ENCODE results near the gene INHBA.

Gene INHBA

GRCh38 chr7:41702635-41703371 lies at the start of gene INHBA:
INHBA (minus strand) TSS chr7:41703090; CDS start chr7:41700374, 2,716 bp downstream.
- no peak for DNase-seq

- no peak for DNase-seq
Measured at GRCh38 chr7:41752615-41753014, 49.7 kb upstream of the INHBA start.

- no peak for DNase-seq
Measured at GRCh38 chr7:41750661-41751540, 48.0 kb upstream of the INHBA start.

DNA sequence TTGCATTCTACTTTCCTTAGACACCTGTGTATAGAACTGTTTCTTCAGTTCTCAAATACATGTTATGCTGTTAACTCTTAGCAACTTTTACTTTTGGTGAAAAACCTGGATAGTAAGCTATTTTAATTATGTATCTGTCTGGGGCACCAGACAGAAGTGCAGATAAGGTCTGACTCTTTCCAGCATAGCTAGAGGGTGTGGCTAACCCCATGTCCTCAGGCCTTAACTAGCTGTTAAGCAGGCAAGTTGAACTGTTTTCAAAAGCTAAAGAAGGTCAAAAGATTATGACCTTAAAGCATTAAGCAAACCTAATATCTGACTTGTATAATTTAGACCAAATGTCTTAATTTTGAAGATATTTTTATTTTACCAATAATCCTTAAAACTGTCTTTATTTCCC lies 45.1 kb upstream of the INHBA start:
- no peak for DNase-seq

GRCh38 chr7:41745451-41745850 lies 42.6 kb upstream of the INHBA start:
- no peak for DNase-seq

DNA sequence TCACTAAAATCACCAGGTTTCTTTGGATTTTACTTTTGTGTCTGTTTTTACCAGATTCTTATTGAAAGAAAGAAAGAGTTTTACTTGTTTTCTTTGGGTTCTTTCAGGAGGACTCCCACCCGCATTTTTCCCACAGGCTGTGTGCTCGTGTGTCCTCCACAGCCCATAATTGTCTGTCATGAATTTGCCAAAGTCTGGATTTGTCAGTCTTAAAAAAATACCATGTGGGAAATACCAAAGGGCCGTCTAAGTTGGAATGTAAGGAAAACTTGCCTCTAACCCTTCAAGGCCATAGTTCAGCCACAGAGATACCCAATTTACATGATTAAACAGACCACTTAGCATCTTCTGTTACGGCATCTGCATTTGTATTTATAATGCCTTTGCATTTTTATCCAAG lies 41.3 kb upstream of the INHBA start:
- no peak for DNase-seq

- DNase-seq: no peak
Measured at GRCh38 chr7:41742401-41743020, 39.6 kb upstream of the INHBA start.

- no peak for DNase-seq
Measured at GRCh38 chr7:41738806-41739205, 35.9 kb upstream of the INHBA start.

DNA sequence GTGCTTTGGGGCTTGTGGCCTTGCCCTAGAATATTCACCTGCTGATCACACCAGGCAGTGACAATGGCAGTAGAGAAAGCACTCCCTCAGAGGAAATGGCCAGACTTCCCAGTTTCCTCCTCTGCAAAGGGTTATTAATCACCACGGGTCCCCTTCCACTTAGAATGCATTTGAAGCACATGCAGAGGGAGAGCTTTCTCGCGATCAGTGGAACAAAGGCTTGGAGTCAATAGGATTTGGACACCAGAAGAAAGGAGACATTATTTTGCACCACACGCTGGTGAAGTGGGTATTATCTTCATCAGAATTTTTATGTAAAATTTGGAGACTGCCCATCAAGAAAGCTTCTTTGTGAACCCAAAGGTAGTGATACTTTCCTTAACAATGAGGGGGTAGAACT lies 35.4 kb upstream of the INHBA start:
- DNase-seq: no peak

DNA sequence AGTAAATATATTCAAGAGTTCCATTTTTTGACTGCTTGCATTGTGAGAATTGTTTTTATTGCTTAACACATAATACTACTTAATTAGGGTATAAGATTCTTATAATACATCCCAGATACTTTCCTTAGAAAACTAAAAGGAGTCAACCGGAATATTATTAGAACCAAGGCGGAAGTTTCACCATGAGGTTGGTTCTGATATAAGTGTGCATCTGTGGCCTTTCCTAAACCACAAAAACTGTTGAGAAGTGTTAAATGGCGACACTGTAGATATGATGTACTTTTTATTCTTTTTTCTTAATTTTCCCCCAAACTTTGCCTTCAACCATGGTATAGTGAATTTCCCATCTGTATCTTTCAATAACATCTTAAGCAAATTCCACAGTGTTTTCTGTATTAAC lies 32.3 kb upstream of the INHBA start:
- DNase-seq: no peak

DNA sequence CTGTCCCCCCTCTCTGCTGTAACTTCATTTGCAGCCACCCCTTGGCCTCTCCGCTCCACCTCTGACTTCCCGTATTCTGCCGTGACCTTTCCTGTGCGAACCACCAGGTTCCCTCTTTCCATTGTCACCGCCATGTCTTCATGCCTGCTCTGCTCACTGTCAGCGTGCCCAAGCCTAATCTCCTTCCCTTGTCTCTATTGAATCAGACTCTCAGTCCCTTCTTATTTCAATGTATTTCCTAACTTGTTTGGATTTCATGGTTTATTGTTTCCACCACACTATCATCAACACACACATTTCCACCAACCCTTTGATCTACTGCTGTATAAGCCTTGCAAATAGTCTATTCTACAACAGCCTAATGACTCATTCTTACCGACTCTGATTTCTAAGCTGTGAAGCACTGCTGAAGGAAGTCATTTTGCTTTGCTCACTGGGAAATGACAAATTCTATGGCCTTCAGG lies 30.0 kb upstream of the INHBA start:
- peak in 1 of 2 donors; percentile 24 for DNase-seq

- DNase-seq: no peak
Measured at GRCh38 chr7:41732436-41732785, 29.5 kb upstream of the INHBA start.

DNA sequence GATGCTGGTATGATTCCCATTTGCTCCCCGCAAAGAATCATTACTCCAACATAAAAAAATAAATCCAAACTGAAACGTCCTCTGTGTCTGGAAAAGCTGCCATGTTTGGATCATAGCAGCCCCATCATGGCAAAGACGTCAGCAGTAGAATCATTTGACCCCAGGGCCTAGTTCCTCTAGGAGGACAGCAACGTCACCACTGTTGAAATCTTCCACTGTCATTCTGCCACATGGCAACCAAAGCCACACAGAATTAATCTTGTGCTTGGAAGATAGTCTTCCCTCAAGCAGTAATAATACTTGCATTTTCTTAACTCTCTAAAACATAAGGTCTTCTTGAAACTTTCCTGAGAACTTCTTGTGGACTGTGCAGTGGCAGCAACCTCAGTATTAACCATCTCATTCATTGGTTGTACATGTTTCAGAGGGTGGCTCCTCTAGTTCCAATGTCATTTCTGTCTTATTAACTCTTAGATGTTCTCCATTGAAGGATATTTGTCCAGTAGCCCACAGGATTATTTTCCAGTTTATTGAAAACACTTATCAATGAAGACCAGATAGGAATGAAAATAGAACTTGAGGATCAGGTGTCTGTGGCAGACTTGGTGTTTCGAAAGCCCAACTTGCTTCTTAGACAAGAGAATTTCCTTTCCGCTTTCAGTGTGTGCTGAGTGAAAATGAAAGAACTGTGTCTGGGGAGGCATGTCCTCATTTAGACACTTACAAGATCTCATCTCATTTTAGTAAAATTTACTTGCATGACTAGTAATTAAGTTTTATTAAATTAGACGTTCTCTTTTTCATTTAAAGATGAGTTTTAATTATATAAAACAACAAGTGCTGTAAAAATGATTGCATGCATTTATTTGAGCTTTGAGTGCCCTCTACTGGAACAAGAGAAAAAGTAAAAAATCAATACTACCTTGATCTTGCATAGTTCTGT lies 28.9 kb upstream of the INHBA start:
- DNase-seq: peak in 1 of 2 donors; percentile 14

- DNase-seq: no peak
Measured at GRCh38 chr7:41730668-41731067, 27.8 kb upstream of the INHBA start.

DNA sequence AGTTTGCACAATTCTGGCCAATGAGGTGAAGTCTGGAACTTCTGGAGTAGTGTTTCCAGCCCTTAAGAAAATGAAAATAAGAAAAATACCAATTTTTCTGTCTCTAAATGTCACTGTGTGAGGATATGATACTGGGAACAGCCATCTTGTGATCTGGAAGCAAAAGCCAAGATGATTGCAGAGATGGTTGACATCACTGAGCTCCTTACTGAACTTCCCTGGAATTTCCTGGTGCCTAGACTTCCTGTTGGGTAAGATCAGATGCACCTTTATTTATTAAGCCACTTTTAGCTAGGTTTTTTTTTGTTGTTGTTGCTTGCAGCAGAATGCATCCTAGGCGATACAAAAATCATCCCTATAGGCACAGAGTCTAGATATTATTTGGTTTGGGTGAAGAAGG lies 27.3 kb upstream of the INHBA start:
- no peak for DNase-seq

DNA sequence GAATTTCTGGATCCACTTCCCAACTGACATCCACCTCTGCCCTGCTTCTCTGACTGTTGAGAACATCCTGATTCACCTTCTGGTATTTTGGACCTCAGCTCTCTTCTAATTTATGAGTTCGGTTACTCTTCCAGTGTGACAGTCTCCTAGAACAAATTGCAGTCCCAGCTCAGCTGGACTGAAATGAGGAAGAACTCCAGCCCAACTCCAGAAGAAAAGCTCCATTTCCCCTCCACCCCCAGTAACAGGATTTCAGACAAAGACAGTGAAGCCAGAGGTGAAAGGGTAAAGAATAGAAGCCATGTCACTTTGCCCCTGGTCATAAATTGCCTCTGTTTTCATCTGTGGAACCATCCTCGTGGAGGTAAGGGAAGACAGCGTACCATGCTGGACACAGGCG lies 26.2 kb upstream of the INHBA start:
- DNase-seq: no peak

- DNase-seq: no peak
Measured at GRCh38 chr7:41725013-41725412, 22.1 kb upstream of the INHBA start.

- no peak for DNase-seq
Measured at GRCh38 chr7:41720886-41721285, 18.0 kb upstream of the INHBA start.

DNA sequence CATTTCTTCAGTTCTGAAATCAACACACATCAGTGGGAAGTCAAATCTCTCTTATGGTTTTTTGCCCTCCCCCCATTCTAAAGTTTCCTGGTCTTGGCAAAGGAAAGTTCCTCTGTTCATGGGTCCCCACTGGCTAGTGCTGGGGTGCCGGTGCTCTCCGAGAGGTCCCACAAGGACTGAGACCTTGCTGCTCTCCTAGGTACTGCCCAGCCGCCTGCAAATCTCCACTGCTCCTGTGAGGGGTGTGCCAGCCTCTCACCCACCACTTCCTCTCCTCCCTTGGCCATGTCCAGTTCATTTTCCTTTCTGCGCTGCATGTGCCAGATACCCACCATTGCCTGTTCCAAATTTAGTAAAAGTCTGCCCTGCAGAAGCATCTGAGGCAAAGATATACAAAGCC lies 17.2 kb upstream of the INHBA start:
- DNase-seq: no peak

DNA sequence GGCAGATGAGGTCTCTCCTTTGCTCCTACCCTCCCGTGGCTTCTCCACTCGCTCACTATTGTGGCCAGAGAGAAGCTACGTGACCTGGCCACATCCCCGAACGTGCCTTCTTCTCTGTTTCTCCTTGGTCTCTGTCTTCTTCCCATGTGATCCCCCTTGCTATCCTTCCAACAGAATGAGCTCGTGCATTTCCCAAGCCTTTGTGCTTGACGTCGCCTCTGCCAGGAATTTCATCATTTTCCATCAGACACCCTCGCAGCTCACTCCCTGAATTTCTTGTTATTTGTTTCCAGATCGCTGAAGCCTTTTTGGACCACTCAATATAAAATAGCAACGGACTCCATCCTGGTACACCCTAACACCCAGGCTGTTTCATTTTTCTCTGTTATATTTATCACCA lies 13.8 kb upstream of the INHBA start:
- no peak for DNase-seq

DNA sequence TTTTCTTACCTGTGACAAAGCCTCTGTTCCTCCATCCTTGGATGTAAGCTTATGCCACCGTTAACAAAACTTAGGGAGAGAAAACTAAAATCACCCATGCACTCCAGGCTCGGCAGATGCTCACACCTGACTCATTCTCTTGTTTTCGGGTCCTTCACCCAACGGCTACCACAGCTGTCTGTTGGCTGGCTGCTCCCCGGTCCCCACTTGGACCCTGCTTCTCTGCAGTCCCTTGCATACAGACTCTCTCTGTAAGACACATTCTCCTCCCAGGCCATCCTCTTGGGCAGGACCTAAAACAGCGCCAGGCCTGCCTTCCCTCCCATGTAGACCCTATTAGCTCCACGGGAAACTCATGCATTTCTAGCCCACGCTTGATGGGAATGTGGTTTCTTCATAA lies 12.1 kb upstream of the INHBA start:
- DNase-seq: no peak

DNA sequence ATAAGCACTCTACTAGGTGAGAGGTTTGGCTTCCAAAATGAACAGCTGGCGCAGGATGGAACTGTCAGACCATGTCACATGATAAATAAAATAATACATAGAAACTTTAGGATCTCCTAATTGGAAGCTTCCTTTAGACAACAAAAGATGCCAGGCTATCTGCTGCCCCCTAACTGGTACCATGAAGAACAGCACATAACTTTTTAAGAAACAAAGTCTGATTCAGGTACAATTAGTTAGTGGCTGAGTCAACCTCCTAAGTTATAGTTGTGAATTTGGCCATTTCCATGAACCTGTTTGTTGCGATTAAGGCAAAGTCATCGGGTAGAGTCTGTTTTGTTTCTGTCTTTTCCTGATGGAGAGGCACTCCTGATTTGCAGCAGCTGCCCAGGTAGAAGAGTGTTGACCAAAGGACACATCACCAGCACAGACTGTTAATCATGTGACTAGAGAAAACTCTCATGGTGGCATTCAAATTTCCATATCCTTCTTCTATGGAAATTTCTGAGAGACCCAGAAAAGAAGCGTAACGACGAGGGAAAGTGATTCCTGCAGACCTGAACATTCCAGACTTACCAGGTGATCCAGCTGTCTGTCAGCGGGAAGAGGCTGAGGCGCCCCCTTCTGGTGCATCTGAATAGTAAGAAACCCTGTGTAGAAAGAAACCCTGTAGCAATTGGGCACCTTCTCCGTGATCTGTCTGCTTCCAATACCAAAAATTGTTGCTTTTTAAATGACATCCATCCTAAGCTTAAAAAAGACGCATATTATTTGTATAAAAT lies 8.6 kb upstream of the INHBA start:
- no peak for DNase-seq

Measured in CD4-positive, alpha-beta T cell treated with Interleukin-4 for 1 hour (primary cell).